NCI-H2107 treated with DMSO at 0.1 percent for 48 hours (cell line): ENCODE data around the gene ART5.
"Not testable (repeated sequence)": the region's sequence is repeated elsewhere in the genome, so short reads cannot be mapped to it uniquely, and the experiment has no call there.

Experiments used
- DNase-seq: peaks from one replicate; lab custom pipeline; 2025; ENCODE audit not compliant: unreplicated experiment; lab: John Stamatoyannopoulos, UW

The ART5 gene

GRCh38 chr11:3623767-3624458 lies 17.9 kb downstream of the ART5 start:
- DNase-seq: no peak

- DNase-seq: no peak
Observed at GRCh38 chr11:3623121-3623520, 18.7 kb downstream of the ART5 start.

GRCh38 chr11:3622521-3622920 lies 19.3 kb downstream of the ART5 start:
- no peak for DNase-seq

- no peak for DNase-seq
Observed at GRCh38 chr11:3617990-3618389, 23.8 kb downstream of the ART5 start.

- DNase-seq: no peak
Observed at GRCh38 chr11:3616721-3617460, 24.9 kb downstream of the ART5 start.

- DNase-seq: no peak
Observed at GRCh38 chr11:3615998-3616397, 25.8 kb downstream of the ART5 start.

- no peak for DNase-seq
Observed at GRCh38 chr11:3614742-3615171, 27.0 kb downstream of the ART5 start.

- DNase-seq: no peak
Observed at GRCh38 chr11:3613998-3614741, 27.6 kb downstream of the ART5 start.

GRCh38 chr11:3611976-3612678 lies 29.7 kb downstream of the ART5 start:
- no peak for DNase-seq

- DNase-seq: no peak
Observed at GRCh38 chr11:3610846-3611245, 30.9 kb downstream of the ART5 start.

GRCh38 chr11:3609416-3610265 lies 32.2 kb downstream of the ART5 start:
- peak; percentile 39 for DNase-seq

GRCh38 chr11:3605771-3606203 lies 36.0 kb downstream of the ART5 start:
- no peak for DNase-seq

- no peak for DNase-seq
Observed at GRCh38 chr11:3605283-3605662, 36.5 kb downstream of the ART5 start.

GRCh38 chr11:3604167-3604566 lies 37.6 kb downstream of the ART5 start:
- no peak for DNase-seq

- DNase-seq: not testable (repeated sequence)
Observed at GRCh38 chr11:3600201-3600600, 41.6 kb downstream of the ART5 start.

GRCh38 chr11:3597743-3598142 lies 44.0 kb downstream of the ART5 start:
- DNase-seq: not testable (repeated sequence)

GRCh38 chr11:3591326-3591725 lies 50.5 kb downstream of the ART5 start:
- not testable (repeated sequence) for DNase-seq

- not testable (repeated sequence) for DNase-seq
Observed at GRCh38 chr11:3590193-3590592, 51.6 kb downstream of the ART5 start.

GRCh38 chr11:3588776-3589175 lies 53.0 kb downstream of the ART5 start:
- DNase-seq: not testable (repeated sequence)
